HG03378 (cell line): ENCODE measurements around the gene RNH1.

Experiments
- ATAC-seq: cut with Tn5 transposase; IDR thresholded peaks from one replicate; pipeline ENCODE4 v1.9.1; 2021; ENCODE audit warnings: mild to moderate bottlenecking, moderate library complexity; ENCODE audit not compliant: unreplicated experiment

The RNH1 gene

DNA sequence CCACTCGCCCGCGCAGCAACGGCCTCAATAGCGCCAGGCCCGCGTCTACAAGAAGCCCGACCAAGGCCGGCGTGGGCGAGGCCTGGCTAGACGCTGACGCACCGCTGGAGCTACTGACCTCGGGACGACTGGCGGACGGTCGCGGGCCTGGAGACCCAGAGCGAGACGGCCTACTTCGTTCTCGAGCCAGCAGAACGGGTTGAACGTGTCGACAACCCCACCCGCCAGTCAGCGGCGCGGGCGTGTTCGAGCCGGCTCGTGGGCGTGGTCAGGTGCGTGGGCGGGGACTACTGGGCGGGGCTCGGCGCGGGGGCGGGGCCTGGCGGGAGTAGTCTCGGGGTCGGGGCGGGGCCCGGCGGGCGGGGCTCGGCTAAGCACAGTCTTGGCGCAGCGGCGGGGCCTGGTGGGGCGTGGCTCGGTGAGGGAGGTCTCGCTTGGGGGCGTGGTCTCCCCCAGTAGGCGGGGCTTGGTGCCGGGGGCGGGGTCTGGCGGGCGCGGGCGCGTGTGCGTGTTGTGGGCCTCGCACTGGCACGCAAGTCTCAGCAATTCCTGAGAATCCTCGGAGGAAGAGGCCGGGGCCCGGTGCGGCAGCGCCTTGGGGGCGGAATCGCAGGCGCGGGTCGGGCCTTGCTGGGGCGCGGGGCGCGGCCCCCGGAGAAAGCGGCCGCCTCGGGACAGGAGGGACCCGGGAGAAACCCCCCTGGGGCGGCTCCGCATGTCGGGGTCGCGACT is at the start of gene RNH1:
Gene RNH1 (minus strand): TSS at position 248 of the 732 bp plus-strand sequence. CDS start 5,080 bp downstream, outside the sequence.
- peak; percentile 11 for ATAC-seq

GRCh38 chr11:555780-556661 is 49.0 kb upstream of the RNH1 start:
- no peak for ATAC-seq

- ATAC-seq = no peak
These were observed 48.3 kb upstream of the RNH1 start for GRCh38 chr11:555227-555779.

DNA sequence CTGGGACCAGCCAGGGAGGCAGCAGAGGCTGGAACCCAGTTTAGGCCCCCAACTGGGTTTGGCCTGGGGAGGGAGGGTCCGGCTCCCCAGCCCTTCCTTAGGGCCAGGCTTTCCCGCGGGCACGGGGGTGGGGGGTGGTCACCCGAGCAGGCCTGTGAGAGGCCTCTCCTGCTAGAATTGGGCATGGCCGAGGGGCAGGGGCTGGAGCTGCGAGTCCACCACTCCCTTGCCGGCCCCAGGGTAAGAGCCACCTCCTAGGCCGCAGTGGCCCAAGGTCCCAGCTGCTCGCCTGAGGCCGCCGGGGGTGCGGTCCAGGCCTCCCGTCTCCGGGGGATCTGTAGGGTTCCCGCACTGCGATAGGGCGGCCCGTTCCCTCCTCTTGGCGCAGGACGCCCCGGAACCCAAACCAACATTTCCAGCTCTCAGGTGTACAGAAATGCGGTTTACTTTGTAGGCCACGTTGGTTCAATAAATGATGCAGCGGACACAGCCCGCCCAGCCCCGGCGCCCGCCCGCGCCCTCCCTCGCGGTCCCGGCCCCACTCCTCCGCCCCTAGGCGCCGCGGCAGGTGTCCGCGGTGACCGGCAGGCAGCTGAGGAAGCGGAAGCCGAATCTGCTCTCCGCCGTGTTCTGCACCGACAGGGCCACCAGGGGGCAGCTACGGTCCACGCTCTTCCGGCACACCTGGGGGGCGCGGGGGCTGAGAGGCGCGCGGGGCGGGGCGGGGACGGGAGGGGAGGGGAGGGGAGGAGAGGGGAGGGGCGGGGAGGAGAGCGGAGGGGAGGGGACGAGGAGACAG is 47.6 kb upstream of the RNH1 start:
- ATAC-seq = no peak

DNA sequence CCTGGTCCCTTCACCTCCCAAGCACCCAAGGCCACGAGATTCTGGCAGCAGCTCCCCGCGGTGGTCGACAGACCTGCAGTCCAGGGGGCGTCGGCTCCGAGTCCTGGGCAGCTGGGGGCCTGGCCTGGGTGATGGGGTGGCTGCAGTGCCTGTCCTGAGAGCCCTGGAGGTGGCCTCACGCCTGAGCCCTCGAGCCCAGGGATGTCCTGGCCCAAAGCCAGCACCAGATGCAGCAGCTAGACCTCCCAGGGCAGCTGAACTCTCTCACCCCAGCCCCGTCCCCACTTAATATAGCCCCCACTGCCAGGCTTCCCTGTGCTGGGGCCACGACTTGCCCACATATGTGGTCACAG is 46.9 kb upstream of the RNH1 start:
- ATAC-seq = no peak

- ATAC-seq = no peak
These were observed 46.3 kb upstream of the RNH1 start for GRCh38 chr11:553083-553987.

- no peak for ATAC-seq
These were observed 44.6 kb upstream of the RNH1 start for GRCh38 chr11:551596-551995.

- no peak for ATAC-seq
These were observed 44.1 kb upstream of the RNH1 start for GRCh38 chr11:551131-551530.

- ATAC-seq = no peak
These were observed 43.7 kb upstream of the RNH1 start for GRCh38 chr11:550746-551085.

DNA sequence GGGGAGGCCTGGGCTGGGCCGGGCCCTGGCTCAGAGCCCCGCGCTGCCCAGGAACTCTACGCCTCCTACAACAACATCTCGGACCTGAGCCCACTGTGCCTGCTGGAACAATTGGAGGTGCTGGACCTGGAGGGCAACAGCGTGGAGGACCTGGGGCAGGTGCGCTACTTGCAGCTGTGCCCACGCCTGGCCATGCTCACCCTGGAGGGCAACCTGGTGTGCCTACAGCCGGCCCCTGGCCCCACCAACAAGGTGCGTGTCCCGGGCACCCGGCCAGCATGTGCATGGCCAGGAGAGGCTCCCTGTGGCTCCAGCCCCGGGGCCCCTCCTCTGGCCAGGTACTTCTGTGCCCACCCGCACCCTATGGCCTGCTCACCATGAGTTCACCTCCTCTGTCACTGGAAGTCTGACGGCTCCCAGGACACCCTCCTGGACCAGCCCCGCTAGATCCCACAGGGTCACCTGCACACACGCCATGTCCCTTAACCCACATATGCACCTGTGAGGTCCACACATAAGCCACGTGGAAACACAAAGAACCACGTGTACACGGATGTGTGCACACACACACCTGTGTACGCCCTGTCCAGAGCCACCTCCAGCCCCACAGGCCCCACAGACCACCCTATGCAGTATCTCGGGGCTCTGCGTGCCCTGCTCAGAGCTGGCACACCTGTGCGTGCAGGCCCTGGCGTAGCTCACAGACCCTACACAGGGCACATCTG is 43.1 kb upstream of the RNH1 start:
- ATAC-seq = no peak

- no peak for ATAC-seq
These were observed 41.9 kb upstream of the RNH1 start for GRCh38 chr11:548700-549603.

GRCh38 chr11:545171-545570 is 38.1 kb upstream of the RNH1 start:
- no peak for ATAC-seq

- no peak for ATAC-seq
These were observed 37.8 kb upstream of the RNH1 start for GRCh38 chr11:544817-545166.

DNA sequence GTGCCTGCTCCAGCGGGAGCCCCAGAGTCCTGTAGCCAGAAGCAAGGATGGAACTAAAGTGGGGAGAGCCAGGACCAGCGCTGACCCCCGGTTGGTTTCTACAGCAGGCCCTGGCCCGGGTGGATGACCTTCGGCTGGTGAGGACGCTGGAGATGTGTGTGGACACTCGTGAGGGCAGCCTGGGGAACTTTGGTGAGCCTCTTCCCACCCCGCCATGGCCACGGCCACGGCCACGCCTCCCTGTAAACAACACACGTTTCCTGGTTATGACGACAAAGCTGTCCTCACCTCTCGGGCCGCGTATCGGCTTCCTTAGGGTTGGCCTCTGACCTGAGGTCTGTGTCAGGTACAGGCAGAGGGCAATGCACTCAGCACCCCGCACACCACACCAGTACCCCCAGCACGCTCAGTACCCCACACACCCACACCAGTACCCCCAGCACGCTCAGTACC is 34.4 kb upstream of the RNH1 start:
- ATAC-seq = no peak

GRCh38 chr11:540583-541432 is 33.8 kb upstream of the RNH1 start:
- ATAC-seq = no peak

GRCh38 chr11:539971-540481 is 33.0 kb upstream of the RNH1 start:
- no peak for ATAC-seq

DNA sequence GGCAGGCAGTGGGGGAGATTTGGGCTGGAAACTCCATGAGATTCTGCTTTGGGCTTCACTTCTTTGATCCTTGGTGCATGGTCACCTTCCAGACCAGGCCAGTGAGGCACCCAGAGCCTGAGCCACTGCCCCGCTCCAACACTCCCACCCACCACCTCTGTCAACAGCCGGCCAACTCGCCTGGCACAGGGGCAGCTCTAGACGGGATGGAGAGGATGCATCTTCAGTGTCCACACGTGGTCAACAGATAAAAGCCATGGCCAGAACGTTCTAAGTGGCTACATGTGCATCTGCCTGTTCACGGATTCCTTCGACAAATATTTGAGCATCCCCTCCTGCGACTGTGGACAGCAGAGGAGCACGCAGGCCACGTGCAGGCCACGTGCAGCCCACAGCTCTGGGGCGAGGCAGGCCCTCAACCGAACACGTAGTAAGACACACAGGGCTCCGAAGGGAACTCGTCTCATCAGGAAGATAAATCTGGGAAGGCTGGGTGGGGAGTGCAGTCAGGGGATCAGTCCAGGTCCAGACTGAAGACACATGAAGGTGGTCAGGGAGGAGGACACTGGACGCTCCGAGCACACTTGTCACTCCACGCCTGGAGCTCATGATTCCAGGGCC is 31.5 kb upstream of the RNH1 start:
- ATAC-seq = no peak
